H9 (cell line): ENCODE data around the gene RESP18. TPM values are rescaled to one million over a fixed set of nuclear protein-coding genes. Genes with fewer than 3 reads are reported as not detected.

Source experiments
- DNase-seq: peaks from one replicate; pipeline ENCODE4 v3.0.0-alpha.2; 2017
- H2AFZ ChIP-seq: one replicate; pipeline ENCODE4 v1.6.1; 2013; ENCODE audit warnings: mild to moderate bottlenecking, low read length, control low read depth, moderate library complexity
- H2AK5ac ChIP-seq: 2 replicates; pipeline ENCODE4 v1.6.1; 2013; ENCODE audit warnings: low read length, control low read depth, mixed read lengths; ENCODE audit not compliant: insufficient read length
- H2BK120ac ChIP-seq: one replicate; pipeline ENCODE4 v1.6.1; 2013; ENCODE audit warnings: low read depth, mild to moderate bottlenecking, low read length, control low read depth, inconsistent platforms; ENCODE audit not compliant: poor library complexity, severe bottlenecking
- H2BK12ac ChIP-seq: 2 replicates; pipeline ENCODE4 v1.6.1; 2013; ENCODE audit warnings: low read length, control low read depth, mixed read lengths, low read depth; ENCODE audit not compliant: insufficient read length
- H2BK15ac ChIP-seq: 2 replicates; pipeline ENCODE4 v1.6.1; 2013; ENCODE audit warnings: low read depth, low read length, control low read depth
- H2BK20ac ChIP-seq: one replicate; pipeline ENCODE4 v1.6.1; 2013; ENCODE audit warnings: low read depth, mild to moderate bottlenecking, low read length, control low read depth, inconsistent platforms; ENCODE audit not compliant: poor library complexity, severe bottlenecking
- H2BK5ac ChIP-seq: 2 replicates; pipeline ENCODE4 v1.6.1; 2013; ENCODE audit warnings: low read length, control low read depth, mixed read lengths; ENCODE audit not compliant: insufficient read length
- H3K14ac ChIP-seq: 2 replicates; pipeline ENCODE4 v1.6.1; 2013; ENCODE audit warnings: low read length, control low read depth; ENCODE audit not compliant: insufficient read depth
- H3K18ac ChIP-seq: 2 replicates; pipeline ENCODE4 v1.6.1; 2013; ENCODE audit warnings: low read depth, mild to moderate bottlenecking, mixed read lengths, low read length, control low read depth; ENCODE audit not compliant: insufficient read length
- H3K23ac ChIP-seq: 2 replicates; pipeline ENCODE4 v1.6.1; 2013; ENCODE audit warnings: low read length, control low read depth, mixed read lengths, low read depth; ENCODE audit not compliant: insufficient read length
- H3K23me2 ChIP-seq: 2 replicates; pipeline ENCODE4 v1.6.1; 2013; ENCODE audit warnings: low read depth, mild to moderate bottlenecking, mixed read lengths, low read length, control low read depth; ENCODE audit not compliant: insufficient read length, poor library complexity, severe bottlenecking
- H3K27ac ChIP-seq: 2 replicates; pipeline ENCODE4 v1.5.1; 2013; ENCODE audit warnings: low read length, control low read depth, mixed read lengths, low read depth; ENCODE audit not compliant: insufficient read length
- H3K27me3 ChIP-seq: 2 replicates; pipeline ENCODE4 v1.6.1; 2013; ENCODE audit warnings: low read length, control low read depth, inconsistent platforms; ENCODE audit not compliant: insufficient read depth
- H3K4ac ChIP-seq: 2 replicates; pipeline ENCODE4 v1.6.1; 2013; ENCODE audit warnings: low read depth, mild to moderate bottlenecking, control low read depth, inconsistent platforms, low read length, moderate library complexity
- H3K4me1 ChIP-seq: 2 replicates; pipeline ENCODE4 v1.6.1; 2013; ENCODE audit warnings: low read length, control low read depth, inconsistent platforms; ENCODE audit not compliant: insufficient read depth
- H3K4me2 ChIP-seq: 2 replicates; pipeline ENCODE4 v1.6.1; 2013; ENCODE audit warnings: low read length, control low read depth, mixed read lengths; ENCODE audit not compliant: insufficient read length, insufficient read depth
- H3K56ac ChIP-seq: 2 replicates; pipeline ENCODE4 v1.6.1; 2013; ENCODE audit warnings: low read depth, mild to moderate bottlenecking, mixed read lengths, low read length, control low read depth; ENCODE audit not compliant: insufficient read length
- H3K79me1 ChIP-seq: 2 replicates; pipeline ENCODE4 v1.6.1; 2013; ENCODE audit warnings: low read depth, mild to moderate bottlenecking, moderate library complexity, low read length, control low read depth, inconsistent platforms; ENCODE audit not compliant: insufficient read depth, poor library complexity, severe bottlenecking
- H3K79me2 ChIP-seq: 2 replicates; pipeline ENCODE4 v1.6.1; 2013; ENCODE audit warnings: low read length, control low read depth, inconsistent platforms; ENCODE audit not compliant: insufficient read depth
- H3K9ac ChIP-seq: 2 replicates; pipeline ENCODE4 v1.6.1; 2013; ENCODE audit warnings: low read length, control low read depth, mixed read lengths; ENCODE audit not compliant: insufficient read length; ENCODE audit errors: extremely low read depth
- H3K9me3 ChIP-seq: one replicate; pipeline ENCODE4 v1.6.1; 2013; ENCODE audit warnings: low read depth, low read length, inconsistent platforms; ENCODE audit not compliant: control insufficient read depth
- H3T11ph ChIP-seq: one replicate; pipeline ENCODE4 v1.6.1; 2013; ENCODE audit warnings: mild to moderate bottlenecking, low read length, control low read depth, inconsistent platforms
- H4K20me1 ChIP-seq: one replicate; pipeline ENCODE4 v1.6.1; 2013; ENCODE audit not compliant: control insufficient read depth, insufficient read length, insufficient read depth
- H4K5ac ChIP-seq: 2 replicates; pipeline ENCODE4 v1.6.1; 2013; ENCODE audit warnings: low read depth, mild to moderate bottlenecking, mixed read lengths, low read length, control low read depth; ENCODE audit not compliant: insufficient read length
- H4K8ac ChIP-seq: replicated peaks from 2 replicates; pipeline ENCODE4 v1.6.1; 2013; ENCODE audit warnings: low read length, control low read depth, mixed read lengths, low read depth; ENCODE audit not compliant: insufficient read length
- H4K91ac ChIP-seq: 2 replicates; pipeline ENCODE4 v1.6.1; 2013; ENCODE audit warnings: low read depth, mild to moderate bottlenecking, moderate library complexity, mixed read lengths, low read length, control low read depth; ENCODE audit not compliant: insufficient read length
- H3K27ac Mint-ChIP-seq, 3 experiments: 2 replicates in 2 of 3; 3 replicates in 1 of 3; pipeline ENCODE4 v1.8.0; 2020 to 2021; ENCODE audit warnings: mixed read lengths in 3 of 3, mild to moderate bottlenecking in 1 of 3, moderate library complexity in 1 of 3
- H3K27me3 Mint-ChIP-seq: 2 replicates; pipeline ENCODE4 v1.8.0; 2021; ENCODE audit warnings: low read depth, mild to moderate bottlenecking, moderate library complexity, mixed read lengths
- H3K36me3 Mint-ChIP-seq, 3 experiments: 2 replicates in 2 of 3; 3 replicates in 1 of 3; pipeline ENCODE4 v1.8.0; 2020 to 2021; ENCODE audit warnings: low read depth in 3 of 3, mixed read lengths in 3 of 3; ENCODE audit not compliant: insufficient read depth in 1 of 3
- H3K4me1 Mint-ChIP-seq, 2 experiments: 2 replicates each; pipeline ENCODE4 v1.8.0; 2020; ENCODE audit warnings: mixed read lengths in 2 of 2
- H3K4me3 Mint-ChIP-seq, 2 experiments: 2 replicates in 1 of 2; 3 replicates in 1 of 2; pipeline ENCODE4 v1.8.0; 2020 to 2021; ENCODE audit warnings: mild to moderate bottlenecking in 2 of 2, mixed read lengths in 2 of 2, moderate library complexity in 1 of 2
- H3K9me3 Mint-ChIP-seq, 2 experiments: 2 replicates in 1 of 2; 3 replicates in 1 of 2; pipeline ENCODE4 v1.8.0; 2020; ENCODE audit warnings: mild to moderate bottlenecking in 2 of 2, mixed read lengths in 2 of 2, moderate library complexity in 1 of 2
- CTCF ChIP-seq: fragments of 200-600 bp; sonication (generic); conservative IDR thresholded peaks from 3 replicates; pipeline ENCODE4 v1.8.0; 2021; ENCODE audit warnings: antibody characterized with exemption, mild to moderate bottlenecking
- WGBS: extraction: QIAGEN DNeasy Blood & Tissue Kit; methylation state at CpG from one replicate; pipeline ENCODE4 v1.1.7; 2013; ENCODE audit warnings: missing lambda C conversion rate, low lambda C conversion rate, mixed read lengths; ENCODE audit not compliant: insufficient read length; ENCODE audit errors: extremely low coverage; 5-methylcytosine and 5-hydroxymethylcytosine counted together
- total RNA-seq: library from RNA; stranded (reverse); gene quantifications from 2 replicates; pipeline ENCODE4 v1.2.1, GENCODE V29; 2021

The RESP18 gene
- total RNA-seq, 1 experiment from 2014 or later: not detected

- Histone ChIP-seq H4K5ac (no peak overlapping the region), H4K8ac (no peak overlapping the region), H3K4me1 (no peaks in the 10 kb centered on the region; the same call in 1 of the 2 replicates), H4K91ac (no peak overlapping the region), H3K27ac (no peak overlapping the region), H2BK12ac (no peak overlapping the region), H3K4me2 (peak overlapping the region; percentile 96), H2AFZ (no peak overlapping the region), H3K56ac (no peak overlapping the region), H4K20me1 (no peaks in the 10 kb centered on the region), H3T11ph (no peak overlapping the region), H3K23me2 (peaks cover 11% of the 10 kb centered on the region), H3K4ac (no peak overlapping the region), H3K9ac (no peak overlapping the region), H2AK5ac (no peak overlapping the region), H2BK20ac (no peak overlapping the region), H3K79me1 (no peaks in the 10 kb centered on the region), H3K27me3 (no peaks in the 10 kb centered on the region), H2BK5ac (no peak overlapping the region), H3K79me2 (no peaks in the 10 kb centered on the region), H3K18ac (no peak overlapping the region), H2BK120ac (no peak overlapping the region), H3K23ac (no peak overlapping the region), H3K14ac (no peak overlapping the region), H3K9me3 (no peaks in the 10 kb centered on the region), H2BK15ac (no peak overlapping the region)
- Mint-ChIP-seq H3K27me3 (peaks cover 52% of the 10 kb centered on the region), H3K4me1 (peaks cover 26 to 28% of the 10 kb centered on the region in 2 experiments), H3K4me3 (peak overlapping the region; percentile 72 to 88), H3K36me3 (peaks cover 0 to 3% (median 0%) of the 10 kb centered on the region in 3 experiments; a peak in 1 of 7 replicates), H3K27ac (0 out of 7 replicates have a peak overlapping the region, but pooled peaks of 1 of the 3 experiments have one; percentile 64), H3K9me3 (no peaks in the 10 kb centered on the region; a peak in 2 of 5 replicates)
- WGBS: no CpG with 5 or more reads among the region's 45 CpGs
- DNase-seq: peak; percentile 85
- no peak for TF ChIP-seq CTCF
Measured at GRCh38 chr2:219308142-219309101, 24.1 kb downstream of the RESP18 start.
